ENCODE data around the gene AHCYL2. TPM values are rescaled to one million over a fixed set of nuclear protein-coding genes. Genes with fewer than 3 reads are reported as not detected.

The AHCYL2 gene
- total and polyA plus RNA-seq, 2 of the 8 experiments (the other 6 are each of a cell fraction or from before 2014, with no cell fraction given), result 20.7 to 25.4 TPM

DNA sequence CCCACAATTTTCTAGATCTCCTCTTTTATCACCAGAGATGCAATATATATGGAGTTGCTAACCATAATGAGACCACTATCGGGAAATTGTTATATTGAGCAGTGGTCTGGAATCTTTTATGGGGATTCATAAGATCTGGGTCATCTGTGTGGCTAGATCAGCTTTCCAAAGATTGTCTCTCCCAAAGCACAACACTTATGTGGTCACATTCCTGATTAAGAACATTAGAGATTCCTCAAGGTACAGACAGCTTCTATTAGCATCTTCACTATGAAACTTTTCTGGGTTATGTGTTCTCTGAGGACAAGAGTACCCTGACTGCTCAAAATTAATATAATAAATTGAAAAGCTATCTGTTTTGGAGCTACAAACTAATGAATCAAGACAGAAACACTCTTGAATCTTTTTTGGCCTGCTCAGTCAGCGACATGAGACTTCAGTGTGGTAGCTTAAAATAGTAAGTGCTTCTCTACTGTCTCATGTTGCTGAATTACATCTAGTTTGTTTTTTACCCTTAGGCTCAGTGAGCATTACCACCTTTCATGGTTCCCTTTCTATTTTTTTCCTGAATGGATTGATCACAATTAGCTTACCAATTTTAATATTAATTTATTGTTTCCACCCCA, 166.8 kb downstream of the AHCYL2 start:
- Histone ChIP-seq H3K79me2 (ENCODE audit: control insufficient read depth in 1 of 2, insufficient read depth in 2 of 2, low read length in 2 of 2) (no peaks in the 10 kb centered on the region), H3K4me3 (ENCODE audit: extremely low read depth in 1 of 4, insufficient read depth in 2 of 4, low read depth in 3 of 4, low read length in 4 of 4) (no peak overlapping the region), H3K36me3 (ENCODE audit: control insufficient read depth in 2 of 4, insufficient read depth in 4 of 4, low read length in 3 of 4) (peaks cover 0 to 9% (median 4%) of the 10 kb centered on the region in 4 experiments; a peak in 5 of 8 replicates), H2AFZ (ENCODE audit: low read length) (no peak overlapping the region), H3K18ac (ENCODE audit: extremely low read depth, low read length) (no peak overlapping the region), H4K91ac (replicated peaks; ENCODE audit: insufficient read length, low read length) (no peak overlapping the region), H3K9ac (replicated peaks in 1 of 4; ENCODE audit: extremely low read depth in 1 of 4, low read depth in 3 of 4, low read length in 3 of 4) (no peak overlapping the region), H3K23ac (ENCODE audit: insufficient read length) (no peak overlapping the region), H3K27ac (ENCODE audit: low read depth, low read length) (no peak overlapping the region), H3K27me3 (replicated peaks in 1 of 4; ENCODE audit: control insufficient read depth in 3 of 4, extremely low read depth in 1 of 4, insufficient read depth in 3 of 4, low read length in 3 of 4) (no peaks in the 10 kb centered on the region), H3K56ac (replicated peaks; ENCODE audit: insufficient read length, low read depth, low read length) (no peak overlapping the region), H3K14ac (ENCODE audit: insufficient read length) (no peak overlapping the region), H3K79me1 (ENCODE audit: low read depth, low read length) (no peaks in the 10 kb centered on the region), H2BK15ac (ENCODE audit: low read length) (no peak overlapping the region), H4K20me1 (replicated peaks in 1 of 2; ENCODE audit: control insufficient read depth in 1 of 2, insufficient read depth in 2 of 2, low read length in 2 of 2) (no peaks in the 10 kb centered on the region), H2BK20ac (ENCODE audit: low read length) (no peak overlapping the region), H2AK5ac (ENCODE audit: low read depth, low read length) (no peak overlapping the region), H4K8ac (ENCODE audit: extremely low read depth, insufficient read depth, low read length) (no peak overlapping the region), H2BK5ac (ENCODE audit: low read depth, low read length) (no peak overlapping the region), H2BK120ac (replicated peaks; ENCODE audit: low read depth, low read length) (no peak overlapping the region), H3K4me1 (replicated peaks in 1 of 4; ENCODE audit: control insufficient read depth in 3 of 4, insufficient read depth in 4 of 4, low read length in 3 of 4) (peaks cover 0 to 2% (median 0%) of the 10 kb centered on the region in 4 experiments; a peak in 1 of 7 replicates), H3K9me3 (ENCODE audit: insufficient read depth in 2 of 2, low read depth in 1 of 2, low read length in 1 of 2) (no peaks in the 10 kb centered on the region), H2BK12ac (ENCODE audit: low read depth, low read length) (no peak overlapping the region), H3K4ac (replicated peaks; ENCODE audit: insufficient read length, low read depth, low read length) (no peak overlapping the region), H3K4me2 (ENCODE audit: insufficient read depth in 1 of 2, low read depth in 2 of 2, low read length in 2 of 2) (no peak overlapping the region), H3K23me2 (ENCODE audit: low read depth, low read length) (no peaks in the 10 kb centered on the region), H4K5ac (ENCODE audit: insufficient read length, low read depth, low read length) (no peak overlapping the region)
- FAIRE-seq (no peak), DNase-seq (ENCODE audit: low read depth in 1 of 2, low spot score in 2 of 2) (no peak)
- WGBS, 2 experiments (ENCODE audit: extremely low coverage in 1 of 2, insufficient coverage in 1 of 2, insufficient read length in 1 of 2, insufficient replicate concordance in 2 of 2, low coverage in 1 of 2, low lambda C conversion rate in 2 of 2, missing lambda C conversion rate in 1 of 2), result 92% methylated on average over 2 of the region's 2 CpGs; no CpG with 5 or more reads in 1 of the 2 experiments
- ChIA-PET CTCF (ENCODE audit: partially characterized antibody) (interaction anchor here (0.9 to 6.3 kb wide), 5 partner anchors 15 to 71 kb away, joined by 3 to 69 read pairs (median 5); no protein-coding TSS in a partner anchor), POLR2A (ENCODE audit: partially characterized antibody) (no interaction called here)
- no peak for TF ChIP-seq SP2 (IDR thresholded peaks at IDR 0.05; ENCODE audit: low read length)
- TF ChIP-seq ASH2L (IDR thresholded peaks at IDR 0.05; ENCODE audit: low read length), result no peak
- TF ChIP-seq NANOG (IDR thresholded peaks at IDR 0.05; ENCODE audit: insufficient read depth, low read depth, low read length, poor library complexity, severe bottlenecking), result no peak
- TF ChIP-seq RNF2 (IDR thresholded peaks at IDR 0.05; ENCODE audit: borderline replicate concordance, low read depth, low read length, missing control alignments, poor library complexity, severe bottlenecking), result no peak
- TF ChIP-seq POLR2AphosphoS5 (IDR thresholded peaks at IDR 0.05; ENCODE audit: low read depth, low read length), result no peak
- no peak for TF ChIP-seq TEAD4 (IDR thresholded peaks at IDR 0.05; ENCODE audit: low read depth, low read length)
- TF ChIP-seq CREB1 (IDR thresholded peaks at IDR 0.05), result no peak
- TF ChIP-seq MAFK (IDR thresholded peaks at IDR 0.05; ENCODE audit: low read depth, low read length), result no peak
